Measurements from ENCODE around the gene TMEM231.
"Not testable (repeated sequence)": the region's sequence is repeated elsewhere in the genome, so short reads cannot be mapped to it uniquely, and the experiment has no call there.

TMEM231 gene

GRCh38 chr16:75506107-75506506 lies 49.9 kb downstream of the TMEM231 start:
- no peak for TF ChIP-seq CTCF (IDR thresholded peaks at IDR 0.05; ENCODE audit: borderline replicate concordance, insufficient read depth, low read depth, low read length)
- no peak overlapping the region for H3K4me3 ChIP-seq (ENCODE audit: low read depth, low read length)

GRCh38 chr16:75503801-75504200 lies 52.3 kb downstream of the TMEM231 start:
- no peak overlapping the region for H3K4me3 ChIP-seq (ENCODE audit: low read depth, low read length)
- TF ChIP-seq CTCF (IDR thresholded peaks at IDR 0.05; ENCODE audit: borderline replicate concordance, insufficient read depth, low read depth, low read length): no peak

GRCh38 chr16:75502916-75503605 lies 53.0 kb downstream of the TMEM231 start:
- no peak overlapping the region for H3K4me3 ChIP-seq (ENCODE audit: low read depth, low read length)
- no peak for TF ChIP-seq CTCF (IDR thresholded peaks at IDR 0.05; ENCODE audit: borderline replicate concordance, insufficient read depth, low read depth, low read length)

- H3K4me3 ChIP-seq (ENCODE audit: low read depth, low read length): not testable (repeated sequence)
Observed at GRCh38 chr16:75501820-75502219, 54.2 kb downstream of the TMEM231 start.

GRCh38 chr16:75501359-75501758 lies 54.7 kb downstream of the TMEM231 start:
- no peak for TF ChIP-seq CTCF (IDR thresholded peaks at IDR 0.05; ENCODE audit: borderline replicate concordance, insufficient read depth, low read depth, low read length)
- no peak overlapping the region for H3K4me3 ChIP-seq (ENCODE audit: low read depth, low read length)

- H3K4me3 ChIP-seq (ENCODE audit: low read depth, low read length): not testable (repeated sequence)
Observed at GRCh38 chr16:75498605-75499322, 57.3 kb downstream of the TMEM231 start.

- no peak overlapping the region for H3K4me3 ChIP-seq (ENCODE audit: low read depth, low read length)
- no peak for TF ChIP-seq CTCF (IDR thresholded peaks at IDR 0.05; ENCODE audit: borderline replicate concordance, insufficient read depth, low read depth, low read length)
Observed at GRCh38 chr16:75497558-75497957, 58.5 kb downstream of the TMEM231 start.

GRCh38 chr16:75495076-75495674 lies 60.9 kb downstream of the TMEM231 start, which contains the start of gene CHST6:
CHST6 (minus strand) TSS chr16:75495441; CDS start chr16:75479828, 15,613 bp downstream.
- no peak for TF ChIP-seq CTCF (IDR thresholded peaks at IDR 0.05; ENCODE audit: borderline replicate concordance, insufficient read depth, low read depth, low read length)
- H3K4me3 ChIP-seq (ENCODE audit: low read depth, low read length): no peak within 1 kb of the TSS

Measured in GM12875 (cell line).